AG09319 (cell line): ENCODE data around the gene ILK.

Experiments used
- DNase-seq: peaks from one replicate; pipeline ENCODE4 v3.0.0-alpha.2; 2010; ENCODE audit warnings: low read depth; ENCODE audit errors: extremely low read depth
- CTCF ChIP-seq: IDR thresholded peaks from 2 replicates; pipeline ENCODE4 v1.5.1; 2011; ENCODE audit warnings: low read depth, mild to moderate bottlenecking, inconsistent platforms, low read length, moderate library complexity

ILK gene

GRCh38 chr11:6603287-6604080 lies at the start of gene ILK, which contains the start of gene RRP8:
Gene ILK (plus strand): TSS chr11:6603774. CDS start chr11:6604272, 498 bp downstream.
Gene RRP8 (minus strand): TSS chr11:6603616. CDS start chr11:6603502, 114 bp downstream.
- TF ChIP-seq CTCF, result peak; percentile 23
- peak; percentile 61 for DNase-seq

- TF ChIP-seq CTCF, result no peak
Measured at GRCh38 chr11:6554828-6555706, 48.5 kb upstream of the ILK start.

GRCh38 chr11:6556139-6556949 lies 47.2 kb upstream of the ILK start:
- no peak for TF ChIP-seq CTCF
- DNase-seq, result no peak

More at GRCh38 chr11:6554828-6555706, 48.5 kb upstream of the ILK start:
- DNase-seq, result no peak

GRCh38 chr11:6557063-6557462 lies 46.5 kb upstream of the ILK start:
- no peak for TF ChIP-seq CTCF
- no peak for DNase-seq

GRCh38 chr11:6557761-6558674 lies 45.6 kb upstream of the ILK start:
- TF ChIP-seq CTCF, result no peak

GRCh38 chr11:6559369-6559768 lies 44.2 kb upstream of the ILK start:
- TF ChIP-seq CTCF, result no peak

More at GRCh38 chr11:6557761-6558674, 45.6 kb upstream of the ILK start:
- no peak for DNase-seq

More at GRCh38 chr11:6559369-6559768, 44.2 kb upstream of the ILK start:
- no peak for DNase-seq
